Retinal pigment epithelial cell (primary cell): ENCODE data around the gene MIPOL1.
"Not testable (repeated sequence)": the region's sequence is repeated elsewhere in the genome, so short reads cannot be mapped to it uniquely, and the experiment has no call there.

Experiments
- DNase-seq: peaks from one replicate; pipeline ENCODE4 v3.0.0-alpha.2; 2010; ENCODE audit warnings: low read depth
- H3K4me3 ChIP-seq: 2 replicates; pipeline ENCODE4 v1.5.1; 2011; ENCODE audit warnings: mild to moderate bottlenecking, low read length, control low read depth, moderate library complexity
- TF ChIP-seq, protein P1 (sequence below): conservative IDR thresholded peaks from 2 replicates; pipeline ENCODE4 v1.5.1; 2011; ENCODE audit warnings: low read depth, low read length, control low read depth, inconsistent platforms

Gene MIPOL1

GRCh38 chr14:37539992-37540391 lies 342.3 kb downstream of the MIPOL1 start:
- DNase-seq: no peak
- TF ChIP-seq, protein P1, sequence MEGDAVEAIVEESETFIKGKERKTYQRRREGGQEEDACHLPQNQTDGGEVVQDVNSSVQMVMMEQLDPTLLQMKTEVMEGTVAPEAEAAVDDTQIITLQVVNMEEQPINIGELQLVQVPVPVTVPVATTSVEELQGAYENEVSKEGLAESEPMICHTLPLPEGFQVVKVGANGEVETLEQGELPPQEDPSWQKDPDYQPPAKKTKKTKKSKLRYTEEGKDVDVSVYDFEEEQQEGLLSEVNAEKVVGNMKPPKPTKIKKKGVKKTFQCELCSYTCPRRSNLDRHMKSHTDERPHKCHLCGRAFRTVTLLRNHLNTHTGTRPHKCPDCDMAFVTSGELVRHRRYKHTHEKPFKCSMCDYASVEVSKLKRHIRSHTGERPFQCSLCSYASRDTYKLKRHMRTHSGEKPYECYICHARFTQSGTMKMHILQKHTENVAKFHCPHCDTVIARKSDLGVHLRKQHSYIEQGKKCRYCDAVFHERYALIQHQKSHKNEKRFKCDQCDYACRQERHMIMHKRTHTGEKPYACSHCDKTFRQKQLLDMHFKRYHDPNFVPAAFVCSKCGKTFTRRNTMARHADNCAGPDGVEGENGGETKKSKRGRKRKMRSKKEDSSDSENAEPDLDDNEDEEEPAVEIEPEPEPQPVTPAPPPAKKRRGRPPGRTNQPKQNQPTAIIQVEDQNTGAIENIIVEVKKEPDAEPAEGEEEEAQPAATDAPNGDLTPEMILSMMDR: no peak
- no peak overlapping the region for H3K4me3 ChIP-seq

GRCh38 chr14:37544407-37544806 lies 346.7 kb downstream of the MIPOL1 start:
- H3K4me3 ChIP-seq: no peak overlapping the region
- TF ChIP-seq, protein P1: no peak
- DNase-seq: no peak

DNA sequence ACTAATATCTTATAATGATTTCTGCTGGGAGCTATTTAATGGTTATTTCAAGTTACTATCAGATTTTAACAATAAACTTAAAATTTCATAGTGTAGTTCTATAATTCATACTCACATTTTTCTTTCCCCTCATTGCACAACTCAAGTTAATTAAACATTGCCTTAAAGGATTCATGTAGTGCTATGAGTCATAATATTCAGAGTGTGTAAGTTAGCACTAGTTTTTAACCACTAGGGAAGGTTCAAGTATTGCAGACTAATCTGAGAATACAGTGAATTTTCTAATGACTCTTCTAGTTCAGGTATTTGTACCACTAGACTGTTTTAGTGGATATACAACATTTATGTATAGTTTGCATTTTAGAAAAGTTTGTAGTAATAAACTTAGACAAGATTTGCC lies 347.4 kb downstream of the MIPOL1 start:
- TF ChIP-seq, protein P1: no peak
- DNase-seq: no peak
- no peak overlapping the region for H3K4me3 ChIP-seq

- DNase-seq: no peak
- H3K4me3 ChIP-seq: no peak overlapping the region
- TF ChIP-seq, protein P1: no peak
Observed at GRCh38 chr14:37546621-37547447, 349.1 kb downstream of the MIPOL1 start.

DNA sequence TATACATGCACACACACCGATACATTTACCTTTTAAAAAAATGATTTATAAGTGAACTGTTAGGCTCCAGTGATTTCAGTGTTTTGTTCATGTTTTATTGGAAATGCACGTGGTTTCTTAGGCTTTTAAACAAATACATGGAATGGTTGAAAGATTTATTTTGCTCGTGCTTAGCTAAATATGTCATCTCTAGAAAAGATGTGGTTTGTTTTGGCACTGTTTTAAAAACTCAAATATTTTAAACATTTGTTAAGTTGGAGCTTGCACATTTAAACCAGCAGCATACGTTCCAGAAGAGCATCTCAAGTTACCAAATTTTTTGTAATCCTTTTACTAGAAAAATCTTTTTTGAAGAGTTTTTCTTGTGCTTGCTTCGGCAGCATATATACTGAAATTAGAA lies 352.8 kb downstream of the MIPOL1 start:
- no peak for DNase-seq
- TF ChIP-seq, protein P1: no peak

DNA sequence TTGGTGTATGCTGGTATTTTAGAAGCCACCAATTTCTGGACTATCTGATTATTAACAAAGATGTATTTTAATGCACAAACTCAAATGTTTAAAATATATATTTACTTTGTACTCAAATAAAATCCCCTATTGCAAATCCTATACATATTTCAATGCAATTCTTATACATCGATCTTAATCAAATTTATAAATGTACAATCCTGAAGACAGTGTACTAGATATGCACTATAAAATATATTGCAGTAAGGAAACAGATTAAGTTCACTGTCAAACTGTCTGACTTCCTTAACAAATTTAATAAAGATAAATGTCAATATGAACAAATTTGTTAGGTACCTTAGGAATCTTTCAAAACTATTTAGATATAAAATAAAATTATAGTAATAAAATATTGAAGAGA lies 353.4 kb downstream of the MIPOL1 start:
- TF ChIP-seq, protein P1: no peak
- no peak for DNase-seq
- no peak overlapping the region for H3K4me3 ChIP-seq

More for the DNA sequence above, 352.8 kb downstream of the MIPOL1 start:
- no peak overlapping the region for H3K4me3 ChIP-seq

DNA sequence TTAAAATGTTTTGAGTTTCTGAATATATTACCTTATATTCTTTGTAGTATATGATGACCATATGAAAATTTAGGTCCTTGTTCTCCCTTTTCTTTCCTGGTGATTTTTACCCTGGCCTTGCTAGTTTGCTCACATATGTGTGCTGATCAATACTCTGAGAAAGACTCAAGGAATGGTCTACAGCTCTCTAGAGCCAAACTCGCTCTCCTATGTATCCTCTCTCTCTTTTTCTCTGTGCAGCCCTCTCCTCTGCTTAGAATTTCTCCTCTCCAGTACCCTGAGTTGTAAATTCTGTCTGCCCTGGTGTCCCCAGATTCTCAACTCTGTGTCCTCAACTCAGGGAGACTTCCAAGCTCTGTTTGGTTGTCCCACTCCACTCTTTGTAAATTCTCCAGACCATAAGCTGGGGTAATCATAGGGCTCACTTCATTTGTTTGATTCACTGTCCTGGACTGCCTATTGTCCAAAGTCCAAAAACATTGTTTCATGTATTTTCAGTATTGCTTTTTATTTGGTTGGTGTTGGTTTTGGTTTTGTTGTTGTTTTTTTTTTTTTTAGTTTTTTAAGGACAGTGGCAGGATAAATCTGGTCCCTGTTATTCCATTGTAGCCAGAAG lies 356.3 kb downstream of the MIPOL1 start:
- no peak for DNase-seq
- H3K4me3 ChIP-seq: no peak overlapping the region
- TF ChIP-seq, protein P1: no peak

DNA sequence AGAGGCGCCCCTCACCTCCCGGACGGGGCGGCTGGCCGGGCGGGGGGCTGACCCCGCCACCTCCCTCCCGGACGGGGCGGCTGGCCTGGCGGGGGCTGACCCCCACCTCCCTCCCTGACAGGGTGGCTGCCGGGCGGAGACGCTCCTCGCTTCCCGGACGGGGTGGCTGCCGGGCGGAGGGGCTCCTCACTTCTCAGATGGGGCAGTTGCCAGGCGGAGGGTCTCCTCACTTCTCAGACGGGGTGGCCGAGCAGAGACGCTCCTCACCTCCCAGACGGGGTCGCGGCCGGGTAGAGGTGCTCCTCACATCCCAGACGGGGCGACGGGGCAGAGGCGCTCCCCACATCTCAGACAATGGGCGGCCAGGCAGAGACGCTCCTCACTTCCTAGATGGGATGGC lies 357.9 kb downstream of the MIPOL1 start:
- not testable (repeated sequence) for H3K4me3 ChIP-seq, DNase-seq
